HG02798 (cell line): ENCODE results near the gene DPYSL5.
"Not testable (repeated sequence)": the region's sequence is repeated elsewhere in the genome, so short reads cannot be mapped to it uniquely, and the experiment has no call there.

Experiments used
- ATAC-seq: cut with Tn5 transposase; IDR thresholded peaks from one replicate; pipeline ENCODE4 v1.9.1; 2021; ENCODE audit warnings: mild to moderate bottlenecking; ENCODE audit not compliant: unreplicated experiment, poor library complexity

DPYSL5 gene, protein sequence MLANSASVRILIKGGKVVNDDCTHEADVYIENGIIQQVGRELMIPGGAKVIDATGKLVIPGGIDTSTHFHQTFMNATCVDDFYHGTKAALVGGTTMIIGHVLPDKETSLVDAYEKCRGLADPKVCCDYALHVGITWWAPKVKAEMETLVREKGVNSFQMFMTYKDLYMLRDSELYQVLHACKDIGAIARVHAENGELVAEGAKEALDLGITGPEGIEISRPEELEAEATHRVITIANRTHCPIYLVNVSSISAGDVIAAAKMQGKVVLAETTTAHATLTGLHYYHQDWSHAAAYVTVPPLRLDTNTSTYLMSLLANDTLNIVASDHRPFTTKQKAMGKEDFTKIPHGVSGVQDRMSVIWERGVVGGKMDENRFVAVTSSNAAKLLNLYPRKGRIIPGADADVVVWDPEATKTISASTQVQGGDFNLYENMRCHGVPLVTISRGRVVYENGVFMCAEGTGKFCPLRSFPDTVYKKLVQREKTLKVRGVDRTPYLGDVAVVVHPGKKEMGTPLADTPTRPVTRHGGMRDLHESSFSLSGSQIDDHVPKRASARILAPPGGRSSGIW

GRCh38 chr2:26847655-26848335 lies at the start of gene DPYSL5:
DPYSL5 (plus strand) TSS chr2:26848132; CDS start chr2:26898500, 50,368 bp downstream.
- ATAC-seq = no peak

GRCh38 chr2:26801328-26801727 lies 46.6 kb upstream of the DPYSL5 start:
- ATAC-seq = no peak

- no peak for ATAC-seq
These were observed 46.1 kb upstream of the DPYSL5 start for GRCh38 chr2:26801796-26802195.

- no peak for ATAC-seq
These were observed 42.7 kb upstream of the DPYSL5 start for GRCh38 chr2:26805241-26805676.

DNA sequence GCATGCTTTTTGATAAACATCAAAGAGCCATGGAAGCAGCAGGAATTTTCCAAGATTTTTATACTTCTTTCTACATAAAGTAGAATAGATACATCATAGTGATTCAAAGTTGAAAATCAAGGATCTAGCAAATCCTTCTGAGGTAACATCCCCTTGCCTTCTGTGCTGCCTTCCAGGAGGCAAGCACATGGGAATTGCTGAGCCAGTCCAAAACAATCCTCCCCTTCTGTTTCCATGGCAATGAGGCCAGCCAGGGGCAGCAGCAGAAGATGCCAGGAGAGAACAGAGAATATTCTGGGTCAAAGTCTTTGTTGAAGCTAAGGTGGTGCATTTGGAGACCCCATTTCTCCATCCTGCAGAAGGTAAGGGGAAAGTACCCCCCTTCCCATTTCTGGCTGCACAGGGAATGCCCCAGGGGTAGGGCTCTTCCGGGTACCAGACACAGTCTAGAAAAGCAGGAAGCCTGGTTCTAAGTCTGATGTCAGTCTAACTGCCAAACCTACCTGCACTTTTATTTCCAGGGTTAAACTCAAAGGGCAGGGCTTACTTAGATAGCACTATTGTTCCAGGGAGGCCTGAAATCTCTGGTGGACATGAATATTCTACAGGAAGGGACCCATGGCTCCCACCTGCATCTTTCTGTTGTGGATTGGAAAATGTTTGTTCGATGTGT lies 40.0 kb upstream of the DPYSL5 start:
- ATAC-seq = no peak

- ATAC-seq = no peak
These were observed 38.7 kb upstream of the DPYSL5 start for GRCh38 chr2:26809211-26809610.

- ATAC-seq = no peak
These were observed 37.9 kb upstream of the DPYSL5 start for GRCh38 chr2:26809876-26810577.

GRCh38 chr2:26811261-26811660 lies 36.7 kb upstream of the DPYSL5 start:
- ATAC-seq = no peak

DNA sequence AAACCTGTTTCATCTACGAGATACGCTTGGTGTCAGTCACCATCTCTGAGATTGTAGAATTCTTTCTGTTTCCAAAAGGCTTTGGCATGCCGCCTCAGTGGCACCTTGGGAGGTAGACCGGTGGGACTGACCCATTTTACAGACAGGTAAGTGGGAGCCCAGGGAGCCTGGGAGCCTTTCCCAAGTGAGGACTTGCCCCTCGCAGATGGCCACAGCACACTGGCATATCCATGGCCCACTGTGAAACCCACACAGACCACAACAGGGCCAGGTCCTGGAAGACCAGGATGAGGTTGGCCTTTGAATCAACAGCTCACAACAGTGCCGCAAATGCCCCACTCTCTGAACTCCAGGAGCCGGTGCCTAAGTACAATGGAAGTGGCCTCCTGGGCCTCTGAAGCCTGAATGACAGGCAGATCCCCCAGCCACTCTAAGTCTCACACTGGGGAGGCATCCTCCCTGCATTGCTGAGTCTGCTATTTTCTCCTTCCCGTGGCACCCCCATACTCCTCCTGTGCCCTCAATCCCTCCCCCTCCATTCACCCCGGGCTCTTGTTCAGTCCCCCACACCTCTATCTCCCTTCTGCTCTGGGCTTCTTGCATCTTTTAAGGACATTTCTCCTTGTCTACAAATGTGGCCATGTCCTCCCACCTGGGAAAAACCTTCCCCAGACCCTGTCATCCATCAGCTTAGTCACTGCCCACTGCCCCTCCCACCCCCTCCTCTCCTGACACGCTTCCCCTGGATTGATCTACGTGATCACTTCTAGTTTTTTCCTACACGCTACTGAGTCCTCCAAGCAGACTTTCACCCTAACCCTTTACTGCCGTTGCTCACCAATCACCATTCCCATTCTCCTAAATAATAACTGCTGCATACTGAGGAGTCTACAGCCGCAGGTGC lies 35.9 kb upstream of the DPYSL5 start:
- no peak for ATAC-seq

GRCh38 chr2:26812731-26813130 lies 35.2 kb upstream of the DPYSL5 start:
- no peak for ATAC-seq

DNA sequence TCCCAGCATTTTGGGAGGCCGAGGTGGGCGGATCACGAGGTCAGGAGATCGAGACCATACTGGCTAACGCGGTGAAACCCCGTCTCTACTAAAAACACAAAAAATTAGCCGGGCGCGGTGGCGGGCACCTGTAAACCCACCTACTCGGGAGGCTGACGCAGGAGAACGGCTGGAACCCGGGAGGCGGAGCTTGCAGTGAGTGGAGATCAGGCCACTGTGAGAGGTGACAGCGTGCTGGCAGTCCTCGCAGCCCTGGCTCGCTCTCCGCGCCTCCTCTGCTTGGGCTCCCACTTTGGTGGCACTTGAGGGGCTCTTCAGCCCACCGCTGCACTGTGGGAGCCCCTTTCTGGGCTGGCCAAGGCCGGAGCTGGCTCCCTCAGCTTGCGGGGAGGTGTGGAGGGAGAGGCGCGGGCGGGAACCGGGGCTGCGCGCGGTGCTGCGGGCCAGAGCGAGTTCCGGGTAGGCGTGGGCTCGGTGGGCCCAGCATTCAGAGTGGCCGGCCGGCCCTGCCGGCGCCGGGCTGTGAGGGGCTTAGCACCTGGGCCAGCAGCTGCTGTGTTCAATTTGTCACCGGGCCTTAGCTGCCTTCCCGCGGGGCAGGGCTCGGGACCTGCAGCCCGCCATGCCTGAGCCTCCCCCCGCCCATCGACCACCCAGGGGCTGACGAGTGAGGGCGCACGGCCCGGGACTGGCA lies 33.7 kb upstream of the DPYSL5 start:
- not testable (repeated sequence) for ATAC-seq

DNA sequence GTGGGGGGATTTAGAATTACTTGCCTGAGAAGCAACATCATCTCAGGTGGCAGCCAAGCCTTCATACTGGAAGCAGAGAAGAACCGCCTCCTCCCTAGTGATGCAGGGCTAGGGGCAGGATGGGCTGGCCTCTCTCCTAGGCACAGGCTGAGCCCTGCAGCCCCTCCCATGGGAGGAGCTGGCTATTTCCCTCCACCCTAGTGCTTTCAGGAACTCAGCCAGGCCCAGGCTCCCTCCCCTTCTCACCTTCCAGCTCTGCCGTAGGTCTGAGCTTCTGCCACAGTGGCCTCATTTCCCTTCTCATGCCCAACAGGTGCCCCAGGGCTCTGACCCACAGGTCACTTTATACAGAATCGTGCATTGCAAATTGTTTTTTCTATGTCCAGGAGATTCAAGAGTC lies 31.0 kb upstream of the DPYSL5 start:
- ATAC-seq = no peak

DNA sequence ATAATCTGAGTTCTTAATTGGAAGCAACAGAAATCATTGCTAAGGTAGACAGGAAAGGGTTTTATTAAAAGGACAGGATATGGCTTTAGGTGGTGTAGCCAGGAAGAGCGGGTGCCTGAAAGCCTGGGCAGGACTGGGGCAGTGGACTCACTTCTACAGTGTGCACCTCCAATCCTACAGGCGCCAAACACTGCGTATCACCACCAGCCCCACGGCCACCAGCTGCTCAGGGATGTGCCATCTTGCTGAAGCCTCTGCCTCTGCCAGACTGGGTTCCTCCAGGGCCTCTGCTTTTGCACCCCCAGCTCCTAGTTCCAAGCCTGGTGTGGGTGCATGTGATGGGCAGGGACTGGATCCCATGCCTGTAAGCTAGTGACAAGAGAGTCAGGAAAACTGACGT lies 29.7 kb upstream of the DPYSL5 start:
- no peak for ATAC-seq

GRCh38 chr2:26818972-26819371 lies 29.0 kb upstream of the DPYSL5 start:
- ATAC-seq = no peak

- ATAC-seq = no peak
These were observed 27.0 kb upstream of the DPYSL5 start for GRCh38 chr2:26820932-26821331.

GRCh38 chr2:26822877-26823276 lies 25.1 kb upstream of the DPYSL5 start:
- no peak for ATAC-seq

- no peak for ATAC-seq
These were observed 9.6 kb upstream of the DPYSL5 start for GRCh38 chr2:26838121-26838906.
